Transverse colon (tissue), 4 donors: ENCODE results near the gene RAPGEF5. TPM values are rescaled to one million over a fixed set of nuclear protein-coding genes. Genes with fewer than 3 reads are reported as not detected.

ENCODE experiments used
- DNase-seq: peaks from one replicate; pipeline ENCODE4 v3.0.0-alpha.2; 2019
- H3K27ac ChIP-seq, 4 donors: fragments of 200-600 bp; sonication (generic); 2 replicates each; pipeline ENCODE4 v1.5.1; 2016 to 2018; ENCODE audit warnings: inconsistent platforms in 4 of 4
- H3K27me3 ChIP-seq: fragments of 200-600 bp; sonication (generic); 2 replicates; pipeline ENCODE4 v1.5.1; 2017; ENCODE audit warnings: inconsistent platforms
- H3K36me3 ChIP-seq, 4 donors: fragments of 200-600 bp; sonication (generic); 2 replicates each; pipeline ENCODE4 v1.5.1; 2017 to 2019; ENCODE audit warnings: inconsistent platforms in 4 of 4
- H3K4me1 ChIP-seq, 4 donors: fragments of 200-600 bp; sonication (generic); 2 replicates each; pipeline ENCODE4 v1.5.1; 2017 to 2020; ENCODE audit warnings: inconsistent platforms in 4 of 4
- H3K4me3 ChIP-seq, 4 donors: fragments of 200-600 bp; sonication (generic); 1 replicate in 1 of 4; 2 replicates in 3 of 4; pipeline versions ENCODE4 v1.5.1 to v1.6.1; 2017 to 2019; ENCODE audit warnings: inconsistent platforms in 4 of 4
- H3K9me3 ChIP-seq, 2 donors: fragments of 200-600 bp; sonication (generic); 2 replicates each; pipeline ENCODE4 v1.5.1; 2017 to 2019; ENCODE audit warnings: inconsistent platforms in 2 of 2
- CTCF ChIP-seq, 5 experiments: fragments of 200-600 bp in 3 of 5; fragments of 450-650 bp in 2 of 5; sonication (generic) in 3 of 5; IDR thresholded peaks; 1 replicate in 2 of 5; 2 replicates in 3 of 5; pipeline ENCODE4 v1.5.1; 2016 to 2017; ENCODE audit warnings: antibody characterized with exemption in 5 of 5, inconsistent platforms in 3 of 5, mild to moderate bottlenecking in 2 of 5, moderate library complexity in 1 of 5
- EP300 ChIP-seq: sonication (generic); formaldehyde crosslinking; IDR thresholded peaks from one replicate; pipeline ENCODE4 v1.6.1; 2017; ENCODE audit warnings: antibody characterized with exemption, low read depth
- POLR2A ChIP-seq: fragments of 450-650 bp; IDR thresholded peaks from one replicate; pipeline ENCODE4 v1.6.1; 2016; ENCODE audit warnings: antibody characterized with exemption, mild to moderate bottlenecking, moderate library complexity
- POLR2AphosphoS5 ChIP-seq, 3 donors: sonication (generic); formaldehyde crosslinking; IDR thresholded peaks; one replicate each; pipeline ENCODE4 v1.6.1; 2016; ENCODE audit warnings: antibody characterized with exemption in 3 of 3
- WGBS, 2 donors: methylation state at CpG; one replicate each; pipeline ENCODE4 v1.1.5; 2018; ENCODE audit warnings: low coverage in 1 of 2; 5-methylcytosine and 5-hydroxymethylcytosine counted together
- in situ Hi-C, 4 donors: fragments of 200-750 bp; cut with MboI; loops; one replicate each; pipeline versions ENCODE4 v1.15.0 to v1.15.1; 2017; ENCODE audit warnings: low sequenced_read_pairs in 3 of 4, low pct_ligation_motif_present in 1 of 4, low pct_unique_long_range_greater_than_20kb in 1 of 4
- intact Hi-C: fragments of 100-400 bp; cut with DNase I; formaldehyde crosslinking; loops from one replicate; pipeline ENCODE4 v1.15.1; 2023; ENCODE audit warnings: low total_unique reads
- total RNA-seq, 4 donors: library from RNA; depleted of rRNA; stranded (reverse); fragments of >200 nt; gene quantifications; one replicate each; pipeline ENCODE4 v1.1.0, GENCODE V29; 2016

Gene RAPGEF5
- total RNA-seq, 4 donors from 2014 or later, result 82.3 to 112 (median 100) TPM

DNA sequence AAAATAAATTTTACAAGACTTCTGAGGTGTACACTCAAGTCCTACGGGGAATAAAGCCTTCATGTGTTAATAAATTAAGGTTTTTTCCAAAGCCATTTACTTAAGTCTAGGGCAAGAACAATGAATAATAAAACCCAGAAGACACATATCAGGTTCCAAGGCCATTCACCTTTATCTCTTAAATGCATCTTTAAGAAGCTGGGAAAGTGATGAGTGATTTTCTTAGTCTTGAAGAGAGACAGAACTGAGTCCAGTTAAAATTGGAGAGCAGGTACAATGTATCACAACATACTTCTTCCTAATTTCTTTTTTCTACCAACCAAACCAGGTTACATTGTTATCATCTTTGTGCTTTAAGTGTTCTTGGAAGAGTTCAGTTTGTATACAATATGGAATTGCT is 189.5 kb downstream of the RAPGEF5 start:
- Histone ChIP-seq H3K4me1 (no peaks in the 10 kb centered on the region), H3K27me3 (no peaks in the 10 kb centered on the region), H3K4me3 (no peak overlapping the region), H3K36me3 (no peaks in the 10 kb centered on the region), H3K27ac (no peak overlapping the region), H3K9me3 (no peaks in the 10 kb centered on the region)
- in situ Hi-C loops (no loop called here), intact Hi-C loops (no loop called here)
- 83 to 91% methylated on average over 1 of the region's 1 CpG for WGBS, 2 donors
- no peak for DNase-seq
- TF ChIP-seq POLR2A, result no peak
- TF ChIP-seq EP300, result no peak
- no peak for TF ChIP-seq CTCF (IDR thresholded peaks at IDR 0.05)
- TF ChIP-seq POLR2AphosphoS5 (IDR thresholded peaks at IDR 0.05), result no peak

DNA sequence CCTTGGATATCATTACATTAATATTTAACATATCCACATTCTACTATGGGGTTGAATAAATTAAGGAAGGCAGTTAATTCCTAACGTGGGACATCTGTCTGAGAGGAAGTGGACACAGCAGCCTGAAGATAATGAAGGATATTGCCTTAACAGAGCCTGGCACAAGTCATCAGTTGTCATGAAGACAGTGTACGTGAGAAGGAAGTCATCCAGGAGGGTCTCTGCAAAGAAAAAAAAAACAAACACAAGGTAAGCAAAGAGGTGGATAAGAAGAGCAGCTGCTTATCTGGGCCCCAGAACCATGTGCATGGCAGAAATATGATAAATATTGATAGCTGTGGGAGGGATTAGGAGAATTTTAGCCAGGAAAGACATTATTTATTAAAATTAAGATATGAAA is 190.0 kb downstream of the RAPGEF5 start:
- in situ Hi-C loops (no loop called here), intact Hi-C loops (no loop called here)
- no peak for DNase-seq
- Histone ChIP-seq H3K36me3 (no peaks in the 10 kb centered on the region), H3K4me1 (no peaks in the 10 kb centered on the region), H3K27ac (no peak overlapping the region), H3K27me3 (no peaks in the 10 kb centered on the region), H3K9me3 (no peaks in the 10 kb centered on the region), H3K4me3 (no peak overlapping the region)
- TF ChIP-seq EP300 (no peak), POLR2AphosphoS5 (IDR thresholded peaks at IDR 0.05) (no peak), POLR2A (no peak), CTCF (IDR thresholded peaks at IDR 0.05) (no peak)
- WGBS, 2 donors, result 46 to 47% methylated on average over 2 of the region's 2 CpGs

GRCh38 chr7:22159341-22159740 is 197.6 kb downstream of the RAPGEF5 start:
- intact Hi-C loops (no loop called here), in situ Hi-C loops (no loop called here)
- DNase-seq, result no peak
- Histone ChIP-seq H3K27me3 (no peaks in the 10 kb centered on the region), H3K27ac (no peak overlapping the region), H3K4me3 (no peak overlapping the region), H3K4me1 (no peaks in the 10 kb centered on the region), H3K9me3 (no peaks in the 10 kb centered on the region), H3K36me3 (peaks cover 0 to 15% (median 2%) of the 10 kb centered on the region in 4 donors)
- 36 to 43% methylated on average over 2 of the region's 2 CpGs for WGBS, 2 donors
- TF ChIP-seq CTCF (IDR thresholded peaks at IDR 0.05) (no peak), POLR2A (no peak), EP300 (no peak), POLR2AphosphoS5 (IDR thresholded peaks at IDR 0.05) (no peak)

GRCh38 chr7:22157552-22157951 is 199.4 kb downstream of the RAPGEF5 start:
- H3K9me3 ChIP-seq, result no peaks in the 10 kb centered on the region
- no peak overlapping the region for H3K27ac ChIP-seq
- TF ChIP-seq POLR2A (no peak), EP300 (no peak)
- WGBS, 2 donors, result 92 to 100% methylated on average over 5 to 9 of the region's 9 CpGs
- no peaks in the 10 kb centered on the region for H3K27me3 ChIP-seq
- H3K4me1 ChIP-seq, result no peaks in the 10 kb centered on the region
- H3K36me3 ChIP-seq, result peaks cover 0 to 15% (median 2%) of the 10 kb centered on the region in 4 donors
- intact Hi-C loops, result no loop called here
- no peak for DNase-seq
- H3K4me3 ChIP-seq, result no peak overlapping the region
- in situ Hi-C loops, result no loop called here

DNA sequence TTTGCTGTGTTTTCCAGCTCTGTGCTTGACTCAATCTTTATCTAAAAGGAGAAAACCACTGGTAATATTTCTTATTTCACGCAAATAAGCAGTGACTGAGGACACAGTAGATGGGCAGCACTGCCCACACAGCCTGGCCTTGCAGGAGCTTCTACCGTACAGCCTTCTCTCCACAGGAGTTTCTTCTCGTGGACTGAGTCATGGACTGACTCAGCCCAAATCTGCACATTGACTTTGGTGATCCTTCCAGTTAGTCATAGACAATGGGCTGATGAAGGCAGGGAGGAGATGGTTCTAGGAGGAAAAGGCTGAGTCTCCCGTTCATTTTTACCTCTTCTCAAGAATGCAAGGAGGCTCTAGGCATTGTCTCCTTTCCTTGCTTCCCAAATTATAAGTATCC is 200.7 kb downstream of the RAPGEF5 start:
- Histone ChIP-seq H3K27me3 (no peaks in the 10 kb centered on the region), H3K27ac (no peak overlapping the region), H3K9me3 (no peaks in the 10 kb centered on the region), H3K36me3 (peaks cover 0 to 15% (median 2%) of the 10 kb centered on the region in 4 donors), H3K4me1 (no peaks in the 10 kb centered on the region), H3K4me3 (no peak overlapping the region)
- in situ Hi-C loops, result no loop called here
- TF ChIP-seq CTCF (IDR thresholded peaks at IDR 0.05) (no peak), EP300 (no peak), POLR2AphosphoS5 (IDR thresholded peaks at IDR 0.05) (no peak), POLR2A (no peak)
- intact Hi-C loops, result no loop called here
- 66 to 83% methylated on average over 2 to 4 of the region's 4 CpGs for WGBS, 2 donors
- DNase-seq, result no peak
